HG02943 (cell line): ENCODE measurements around the gene ADGRG3.

Experiments
- ATAC-seq: cut with Tn5 transposase; IDR thresholded peaks from one replicate; pipeline ENCODE4 v1.9.1; 2021; ENCODE audit warnings: mild to moderate bottlenecking, low read depth, moderate library complexity; ENCODE audit not compliant: unreplicated experiment

Gene ADGRG3

GRCh38 chr16:57734308-57734924 is 66.3 kb downstream of the ADGRG3 start:
- no peak for ATAC-seq

GRCh38 chr16:57734925-57735754 is 67.0 kb downstream of the ADGRG3 start:
- ATAC-seq = peak; percentile 89

GRCh38 chr16:57735755-57736418 is 67.8 kb downstream of the ADGRG3 start, which contains the start of gene KATNB1:
Gene KATNB1, plus strand, starts transcription at chr16:57735770. Its CDS starts 1,474 bp downstream, at chr16:57737244.
- ATAC-seq = no peak

- no peak for ATAC-seq
These were observed 68.6 kb downstream of the ADGRG3 start for GRCh38 chr16:57736419-57737351.

GRCh38 chr16:57738844-57739243 is 70.7 kb downstream of the ADGRG3 start:
- ATAC-seq = no peak
